ENCODE measurements around the gene MILR1. TPM values are rescaled to one million over a fixed set of nuclear protein-coding genes. Genes with fewer than 3 reads are reported as not detected.
"Not testable (repeated sequence)": the region's sequence is repeated elsewhere in the genome, so short reads cannot be mapped to it uniquely, and the experiment has no call there.

MILR1 gene
- total RNA-seq, 2 experiments from 2014 or later = 0.27 TPM; not detected in 1

- no peaks in the 10 kb centered on the region for H3K9me3 Mint-ChIP-seq
- peaks cover 42% of the 10 kb centered on the region for H3K36me3 Mint-ChIP-seq (ENCODE audit: low read depth)
- no peak overlapping the region for H3K27ac Mint-ChIP-seq
- H3K4me3 Mint-ChIP-seq = no peak overlapping the region
- no peaks in the 10 kb centered on the region for H3K27me3 Mint-ChIP-seq
- POLR2A ChIA-PET = no interaction called here
- no peak for DNase-seq
- H3K4me1 Mint-ChIP-seq = peaks cover 37% of the 10 kb centered on the region
- CTCF ChIA-PET = interaction anchor here (0.7 to 5.7 kb wide), 13 partner anchors 8 to 226 kb away, joined by 3 to 73 read pairs (median 3); partner anchors contain the start of genes CEP95 and DDX5
Observed at GRCh38 chr17:64491994-64492393, 43.1 kb downstream of the MILR1 start.

GRCh38 chr17:64492481-64493109 is 43.7 kb downstream of the MILR1 start:
- Mint-ChIP-seq H3K27me3 (no peaks in the 10 kb centered on the region), H3K4me3 (no peak overlapping the region), H3K9me3 (no peaks in the 10 kb centered on the region), H3K27ac (peak overlapping the region; percentile 57), H3K4me1 (peaks cover 43% of the 10 kb centered on the region), H3K36me3 (ENCODE audit: low read depth) (peaks cover 45% of the 10 kb centered on the region)
- DNase-seq = peak; percentile 50
- ChIA-PET CTCF (interaction anchor here (0.7 to 5.7 kb wide), 16 partner anchors 9 to 590 kb away, joined by 3 to 73 read pairs (median 3); partner anchors contain the start of genes CEP95 and DDX5), POLR2A (interaction anchor here (0.6 kb wide), 1 partner anchor 10 kb away, joined by 3 read pairs; no protein-coding TSS in a partner anchor)

GRCh38 chr17:64494121-64494520 is 45.2 kb downstream of the MILR1 start:
- no peak for DNase-seq
- peaks cover 57% of the 10 kb centered on the region for H3K4me1 Mint-ChIP-seq
- H3K9me3 Mint-ChIP-seq = no peaks in the 10 kb centered on the region
- no peaks in the 10 kb centered on the region for H3K27me3 Mint-ChIP-seq
- CTCF ChIA-PET = interaction anchor here (1.0 to 1.2 kb wide), 2 partner anchors 14 to 75 kb away, joined by 4 to 5 read pairs; no protein-coding TSS in a partner anchor
- H3K36me3 Mint-ChIP-seq (ENCODE audit: low read depth) = peaks cover 52% of the 10 kb centered on the region
- POLR2A ChIA-PET = no interaction called here
- H3K27ac Mint-ChIP-seq = peak overlapping the region; percentile 62
- peak overlapping the region; percentile 99 for H3K4me3 Mint-ChIP-seq

DNA sequence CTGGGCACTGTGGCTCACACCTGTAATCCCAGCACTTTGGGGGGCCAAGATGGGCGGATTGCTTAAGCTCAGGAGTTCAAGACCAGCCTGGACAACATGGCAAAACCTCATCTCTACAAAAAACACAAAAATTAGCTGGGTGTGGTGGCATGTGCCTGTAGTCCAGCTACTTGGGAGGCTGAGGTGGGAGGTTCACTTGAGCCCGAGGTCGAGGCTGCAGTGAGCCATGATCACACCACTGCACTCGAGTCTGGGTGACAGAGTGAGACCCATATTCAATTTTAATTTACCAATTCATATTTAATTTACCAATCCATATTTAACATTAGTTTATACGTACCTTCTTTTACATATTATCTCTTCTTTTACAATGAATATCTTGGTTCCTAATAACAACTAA is 46.4 kb downstream of the MILR1 start:
- Mint-ChIP-seq H3K36me3 (ENCODE audit: low read depth) (peaks cover 59% of the 10 kb centered on the region), H3K4me3 (peak overlapping the region; percentile 99), H3K4me1 (peaks cover 67% of the 10 kb centered on the region)
- CTCF ChIA-PET = interaction anchor here (2.0 kb wide), 1 partner anchor 75 kb away, joined by 13 read pairs; no protein-coding TSS in a partner anchor
- not testable (repeated sequence) for DNase-seq, H3K27me3 Mint-ChIP-seq, H3K27ac Mint-ChIP-seq, H3K9me3 Mint-ChIP-seq
- POLR2A ChIA-PET = interaction anchor here (0.6 to 1.5 kb wide), 2 partner anchors 75 to 415 kb away, joined by 4 read pairs; no protein-coding TSS in a partner anchor

DNA sequence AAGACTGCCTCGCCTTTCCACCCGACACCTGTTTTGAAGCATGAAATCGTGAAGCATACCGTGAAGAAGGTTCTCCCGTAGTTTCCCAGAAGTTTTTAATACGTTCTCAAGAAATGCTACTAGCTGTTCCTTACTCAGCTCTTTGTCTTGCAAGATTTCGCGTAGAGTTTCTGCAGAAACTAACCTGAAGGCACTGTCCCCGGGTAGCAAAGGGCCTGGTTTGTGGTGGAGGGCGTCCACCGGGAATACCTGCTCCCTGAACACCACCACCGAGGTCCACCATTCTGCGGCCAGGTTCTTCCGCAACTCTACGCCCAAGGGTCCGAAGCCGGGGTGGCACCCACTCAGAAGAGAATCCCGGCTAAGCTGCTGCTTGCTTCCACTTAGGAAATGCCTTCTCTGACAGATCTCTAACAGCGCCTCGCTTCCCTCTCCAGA is 47.5 kb downstream of the MILR1 start:
- Mint-ChIP-seq H3K4me3 (peak overlapping the region; percentile 99), H3K36me3 (ENCODE audit: low read depth) (peaks cover 63% of the 10 kb centered on the region), H3K27ac (peak overlapping the region; percentile 98), H3K27me3 (no peaks in the 10 kb centered on the region), H3K9me3 (no peaks in the 10 kb centered on the region), H3K4me1 (peaks cover 74% of the 10 kb centered on the region)
- ChIA-PET POLR2A (interaction anchor here (0.6 to 1.5 kb wide), 4 partner anchors 9 to 93 kb away, joined by 3 to 15 read pairs (median 6); partner anchors contain the start of genes CEP95 and DDX5), CTCF (interaction anchor here (0.6 to 2.0 kb wide), 6 partner anchors 9 to 996 kb away, joined by 3 to 13 read pairs (median 4); partner anchors contain the start of genes CEP95, DDX5 and PRR29)
- DNase-seq = no peak

- ChIA-PET CTCF (interaction anchor here (0.6 to 2.0 kb wide), 10 partner anchors 9 to 997 kb away, joined by 3 to 13 read pairs (median 3); partner anchors contain the start of genes CEP95, DDX5 and PRR29), POLR2A (interaction anchor here (0.6 to 1.3 kb wide), 3 partner anchors 8 to 93 kb away, joined by 3 to 15 read pairs (median 7); partner anchors contain the start of genes CEP95 and DDX5)
- Mint-ChIP-seq H3K36me3 (ENCODE audit: low read depth) (peaks cover 65% of the 10 kb centered on the region), H3K27ac (peak within 1 kb of the TSS; percentile 98), H3K4me1 (peaks cover 75% of the 10 kb centered on the region), H3K4me3 (peak within 1 kb of the TSS; percentile 99), H3K9me3 (no peaks in the 10 kb centered on the region), H3K27me3 (no peaks in the 10 kb centered on the region)
- DNase-seq = peak; percentile 96
Observed at GRCh38 chr17:64496786-64497564, 48.1 kb downstream of the MILR1 start, which contains the start of gene POLG2. Gene POLG2, minus strand, starts transcription at chr17:64497054. Its CDS starts 86 bp downstream, at chr17:64496968.

- Mint-ChIP-seq H3K27me3 (no peaks in the 10 kb centered on the region), H3K4me3 (peak overlapping the region; percentile 99), H3K36me3 (ENCODE audit: low read depth) (peaks cover 70% of the 10 kb centered on the region), H3K9me3 (no peaks in the 10 kb centered on the region), H3K27ac (peak overlapping the region; percentile 98), H3K4me1 (peaks cover 78% of the 10 kb centered on the region)
- CTCF ChIA-PET = interaction anchor here (0.9 to 2.0 kb wide), 5 partner anchors 8 to 154 kb away, joined by 3 to 13 read pairs (median 3); partner anchors contain the start of genes CEP95 and DDX5
- no peak for DNase-seq
- POLR2A ChIA-PET = interaction anchor here (0.6 kb wide), 1 partner anchor 201 kb away, joined by 3 read pairs; no protein-coding TSS in a partner anchor
Observed at GRCh38 chr17:64497565-64498035, 48.7 kb downstream of the MILR1 start.

DNA sequence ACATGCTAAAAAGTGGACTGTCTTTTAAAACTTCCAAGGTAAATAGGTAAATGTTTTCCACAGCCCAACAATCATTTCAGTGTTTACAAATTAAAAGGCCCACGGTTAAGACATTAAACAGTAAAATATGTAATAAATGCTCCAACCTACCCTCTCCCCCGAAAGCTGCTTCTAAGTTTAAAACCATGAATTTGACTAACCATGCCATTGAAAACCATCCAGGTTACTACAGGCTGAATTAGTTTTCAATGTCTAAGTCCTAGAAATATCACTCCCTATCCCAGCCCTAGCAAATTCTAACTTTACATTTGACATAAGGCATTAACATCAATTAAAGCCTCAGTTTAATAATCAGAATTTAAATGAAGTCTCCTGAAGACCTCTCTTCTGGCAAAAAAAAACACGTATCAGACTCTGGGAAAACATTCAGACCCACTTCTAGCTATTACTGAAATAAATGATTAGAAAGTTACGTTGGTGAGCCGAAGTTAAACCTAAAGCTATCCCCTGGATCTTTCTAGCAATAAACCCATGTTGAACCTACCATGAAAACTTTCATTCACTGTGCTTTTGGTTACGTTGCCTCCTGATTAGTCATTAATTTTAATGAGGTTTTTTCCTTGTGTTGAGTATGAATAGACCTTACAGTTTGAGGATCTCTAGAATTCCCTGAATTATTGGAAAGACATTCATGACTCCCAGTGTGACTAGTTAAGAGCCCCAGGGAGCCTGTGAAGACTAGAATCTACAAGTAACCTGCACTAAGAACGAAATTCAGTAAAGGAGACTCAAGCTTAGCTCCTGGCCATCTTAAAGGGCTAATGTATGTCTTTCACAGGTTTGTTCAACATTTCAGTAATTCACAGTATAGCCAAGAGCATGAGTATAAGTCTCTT is 49.6 kb downstream of the MILR1 start:
- H3K4me3 Mint-ChIP-seq = no peak overlapping the region
- no peaks in the 10 kb centered on the region for H3K27me3 Mint-ChIP-seq
- ChIA-PET CTCF (interaction anchor here (1.2 to 1.4 kb wide), 3 partner anchors 74 to 150 kb away, joined by 3 to 4 read pairs (median 4); no protein-coding TSS in a partner anchor), POLR2A (interaction anchor here (0.6 kb wide), 1 partner anchor 200 kb away, joined by 3 read pairs; no protein-coding TSS in a partner anchor)
- peaks cover 75% of the 10 kb centered on the region for H3K36me3 Mint-ChIP-seq (ENCODE audit: low read depth)
- no peak for DNase-seq
- peaks cover 82% of the 10 kb centered on the region for H3K4me1 Mint-ChIP-seq
- peak overlapping the region; percentile 70 for H3K27ac Mint-ChIP-seq
- no peaks in the 10 kb centered on the region for H3K9me3 Mint-ChIP-seq

- H3K27ac Mint-ChIP-seq = no peak overlapping the region
- no peaks in the 10 kb centered on the region for H3K27me3 Mint-ChIP-seq
- DNase-seq = no peak
- H3K9me3 Mint-ChIP-seq = no peaks in the 10 kb centered on the region
- ChIA-PET CTCF (interaction anchor here (1.0 kb wide), 1 partner anchor 9 kb away, joined by 3 read pairs; no protein-coding TSS in a partner anchor), POLR2A (no interaction called here)
- no peak overlapping the region for H3K4me3 Mint-ChIP-seq
- H3K36me3 Mint-ChIP-seq (ENCODE audit: low read depth) = peaks cover 78% of the 10 kb centered on the region
- H3K4me1 Mint-ChIP-seq = peaks cover 80% of the 10 kb centered on the region
Observed at GRCh38 chr17:64499805-64500486, 51.0 kb downstream of the MILR1 start.

DNA sequence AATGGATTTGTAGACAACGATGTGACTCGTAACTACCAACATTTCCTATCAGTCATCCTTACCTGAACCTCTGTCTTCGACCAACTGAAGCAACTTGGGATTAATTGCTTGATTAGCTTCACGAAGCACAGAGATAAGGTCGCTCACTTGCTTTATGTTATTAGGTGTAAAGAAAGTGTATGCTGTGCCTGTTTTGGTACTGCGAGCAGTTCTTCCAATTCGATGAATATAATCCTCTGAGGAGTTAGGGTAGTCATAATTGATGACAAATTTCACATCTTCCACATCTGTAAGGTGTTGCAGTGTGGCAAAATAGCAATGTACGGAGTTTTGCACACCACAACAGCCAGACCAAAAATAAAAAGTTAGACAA is 51.6 kb downstream of the MILR1 start:
- ChIA-PET POLR2A (no interaction called here), CTCF (interaction anchor here (1.0 kb wide), 1 partner anchor 9 kb away, joined by 3 read pairs; no protein-coding TSS in a partner anchor)
- H3K9me3 Mint-ChIP-seq = no peaks in the 10 kb centered on the region
- no peak for DNase-seq
- H3K4me3 Mint-ChIP-seq = no peak overlapping the region
- peaks cover 77% of the 10 kb centered on the region for H3K4me1 Mint-ChIP-seq
- H3K27me3 Mint-ChIP-seq = no peaks in the 10 kb centered on the region
- H3K27ac Mint-ChIP-seq = no peak overlapping the region
- peaks cover 82% of the 10 kb centered on the region for H3K36me3 Mint-ChIP-seq (ENCODE audit: low read depth)

Data from activated CD4-positive, alpha-beta T cell treated with anti-CD3 and anti-CD28 coated beads, Interleukin-2, amount 10 ng/mL, durations not matched to agents 7 days and 5 days (primary cell).